ENCODE measurements around the gene PSKH1. TPM values are rescaled to one million over a fixed set of nuclear protein-coding genes. Genes with fewer than 3 reads are reported as not detected.

The PSKH1 gene
- total and polyA plus RNA-seq, 9 of the 15 experiments (the other 6 are each of a cell fraction or from before 2014, with no cell fraction given): 0.96 to 20.9 (median 9.4) TPM

- TF ChIP-seq CEBPZ (IDR thresholded peaks at IDR 0.05; ENCODE audit: borderline replicate concordance, low read depth, low read length) (no peak), E2F6 (IDR thresholded peaks at IDR 0.05; ENCODE audit: borderline replicate concordance in 1 of 2, extremely low read depth in 1 of 2, insufficient read depth in 1 of 2, insufficient read length in 1 of 2, low read depth in 1 of 2, low read length in 1 of 2, poor library complexity in 1 of 2, severe bottlenecking in 1 of 2) (no peak), BRF1 (IDR thresholded peaks at IDR 0.05; ENCODE audit: borderline replicate concordance, extremely low read depth, insufficient read length) (no peak), ETV6 (IDR thresholded peaks at IDR 0.05; ENCODE audit: borderline replicate concordance in 1 of 2, low read depth in 2 of 2, low read length in 1 of 2) (no peak), ETV6 (CRISPR knock-in tag; IDR thresholded peaks at IDR 0.05; ENCODE audit: borderline replicate concordance) (no peak), E2F4 (CRISPR knock-in tag; IDR thresholded peaks at IDR 0.05; ENCODE audit: low read depth) (no peak), ZNF79 (CRISPR knock-in tag; IDR thresholded peaks at IDR 0.05; ENCODE audit: low read depth) (no peak), NFE2 (IDR thresholded peaks at IDR 0.05; ENCODE audit: low read depth) (no peak), ZBTB2 (IDR thresholded peaks at IDR 0.05) (no peak), ATF1 (CRISPR knock-in tag; IDR thresholded peaks at IDR 0.05) (no peak), ATF1 (tag; IDR thresholded peaks at IDR 0.05) (no peak), RERE (CRISPR knock-in tag; IDR thresholded peaks at IDR 0.05; ENCODE audit: borderline replicate concordance) (no peak), TGIF2 (CRISPR knock-in tag; IDR thresholded peaks at IDR 0.05) (no peak), CBX2 (IDR thresholded peaks at IDR 0.05; ENCODE audit: insufficient read depth, low read length, poor library complexity, severe bottlenecking) (no peak)
These were observed 29.7 kb downstream of the PSKH1 start (continued) for GRCh38 chr16:67922740-67923139.
